Endothelial cell (in vitro differentiated cells): ENCODE data around the gene SLC30A1. TPM values are rescaled to one million over a fixed set of nuclear protein-coding genes. Genes with fewer than 3 reads are reported as not detected.

ENCODE experiments used
- DNase-seq: peaks from one replicate; pipeline ENCODE4 v3.0.0; 2021; ENCODE audit warnings: low spot score
- H3K27ac Mint-ChIP-seq: one replicate; pipeline ENCODE4 v1.8.0; 2021; ENCODE audit warnings: mixed read lengths, inconsistent platforms; ENCODE audit not compliant: unreplicated experiment
- H3K27me3 Mint-ChIP-seq: one replicate; pipeline ENCODE4 v1.8.0; 2021; ENCODE audit warnings: mild to moderate bottlenecking, moderate library complexity, mixed read lengths, inconsistent platforms; ENCODE audit not compliant: unreplicated experiment
- H3K36me3 Mint-ChIP-seq: one replicate; pipeline ENCODE4 v1.8.0; 2021; ENCODE audit warnings: mild to moderate bottlenecking, low read depth, mixed read lengths, inconsistent platforms; ENCODE audit not compliant: unreplicated experiment
- H3K4me1 Mint-ChIP-seq: one replicate; pipeline ENCODE4 v1.8.0; 2021; ENCODE audit warnings: mild to moderate bottlenecking, mixed read lengths, inconsistent platforms; ENCODE audit not compliant: unreplicated experiment
- H3K4me3 Mint-ChIP-seq: one replicate; pipeline ENCODE4 v1.8.0; 2021; ENCODE audit warnings: mild to moderate bottlenecking, mixed read lengths, inconsistent platforms; ENCODE audit not compliant: unreplicated experiment
- H3K9me3 Mint-ChIP-seq: one replicate; pipeline ENCODE4 v1.8.0; 2021; ENCODE audit warnings: mixed read lengths, inconsistent platforms; ENCODE audit not compliant: unreplicated experiment
- CTCF ChIP-seq: fragments of 200-600 bp; sonication (generic); IDR thresholded peaks from one replicate; pipeline ENCODE4 v1.5.0; 2021; ENCODE audit warnings: antibody characterized with exemption; ENCODE audit not compliant: unreplicated experiment
- total RNA-seq: library from RNA; stranded (reverse); fragmentation: NEBNext Ultra II Directional; extraction: Animal tissue kit (Norgen Biotek cat#: 25700); gene quantifications from one replicate; pipeline ENCODE4 v1.2.1, GENCODE V29; 2021; ENCODE audit not compliant: unreplicated experiment

Gene SLC30A1
- total RNA-seq, 1 donor from 2014 or later = 7.7 TPM

GRCh38 chr1:211586538-211586937 is 7.6 kb upstream of the SLC30A1 start:
- no peak for TF ChIP-seq CTCF
- no peaks in the 10 kb centered on the region for H3K9me3 Mint-ChIP-seq
- peaks cover 2% of the 10 kb centered on the region for H3K27me3 Mint-ChIP-seq

GRCh38 chr1:211583011-211583992 is 4.3 kb upstream of the SLC30A1 start:
- Mint-ChIP-seq H3K27ac (no peak overlapping the region), H3K4me1 (peaks cover 18% of the 10 kb centered on the region), H3K4me3 (no peak overlapping the region), H3K9me3 (no peaks in the 10 kb centered on the region), H3K27me3 (peaks cover 5% of the 10 kb centered on the region), H3K36me3 (no peaks in the 10 kb centered on the region)
- DNase-seq = no peak
- no peak for TF ChIP-seq CTCF

More at GRCh38 chr1:211586538-211586937, 7.6 kb upstream of the SLC30A1 start:
- peaks cover 10% of the 10 kb centered on the region for H3K4me1 Mint-ChIP-seq
- no peaks in the 10 kb centered on the region for H3K36me3 Mint-ChIP-seq
- no peak for DNase-seq
- no peak overlapping the region for H3K4me3 Mint-ChIP-seq
- H3K27ac Mint-ChIP-seq = no peak overlapping the region

GRCh38 chr1:211581526-211581925 is 2.6 kb upstream of the SLC30A1 start:
- Mint-ChIP-seq H3K27ac (peak overlapping the region; percentile 48), H3K27me3 (peaks cover 5% of the 10 kb centered on the region), H3K36me3 (no peaks in the 10 kb centered on the region), H3K9me3 (no peaks in the 10 kb centered on the region), H3K4me3 (no peak overlapping the region), H3K4me1 (peaks cover 26% of the 10 kb centered on the region)
- no peak for TF ChIP-seq CTCF
- DNase-seq = no peak

GRCh38 chr1:211580303-211580687 is 1.3 kb upstream of the SLC30A1 start:
- Mint-ChIP-seq H3K27ac (peak overlapping the region; percentile 37), H3K36me3 (no peaks in the 10 kb centered on the region), H3K4me3 (peak overlapping the region; percentile 88), H3K4me1 (peaks cover 26% of the 10 kb centered on the region), H3K27me3 (peaks cover 5% of the 10 kb centered on the region), H3K9me3 (no peaks in the 10 kb centered on the region)
- TF ChIP-seq CTCF = no peak
- no peak for DNase-seq
